NT2/D1 (cell line): ENCODE measurements around the gene CD52.

Source experiments
- SUZ12 ChIP-seq: IDR thresholded peaks from 2 replicates; pipeline ENCODE4 v1.6.1; 2011; ENCODE audit not compliant: insufficient read length, insufficient read depth; ENCODE audit errors: extremely low read depth
- ZNF274 ChIP-seq: IDR thresholded peaks from 2 replicates; pipeline ENCODE4 v1.6.1; 2011; ENCODE audit warnings: mild to moderate bottlenecking, low read depth, low read length

- TF ChIP-seq SUZ12 (no peak), ZNF274 (no peak)
Measured at GRCh38 chr1:26307363-26307781, 10.4 kb upstream of the CD52 start.
